Kidney glomerular epithelial cell (primary cell): Measurements from ENCODE around the gene CACNA2D4.

Experiments used
- DNase-seq: peaks from one replicate; lab custom pipeline; 2025; lab: John Stamatoyannopoulos, UW

The CACNA2D4 gene

DNA sequence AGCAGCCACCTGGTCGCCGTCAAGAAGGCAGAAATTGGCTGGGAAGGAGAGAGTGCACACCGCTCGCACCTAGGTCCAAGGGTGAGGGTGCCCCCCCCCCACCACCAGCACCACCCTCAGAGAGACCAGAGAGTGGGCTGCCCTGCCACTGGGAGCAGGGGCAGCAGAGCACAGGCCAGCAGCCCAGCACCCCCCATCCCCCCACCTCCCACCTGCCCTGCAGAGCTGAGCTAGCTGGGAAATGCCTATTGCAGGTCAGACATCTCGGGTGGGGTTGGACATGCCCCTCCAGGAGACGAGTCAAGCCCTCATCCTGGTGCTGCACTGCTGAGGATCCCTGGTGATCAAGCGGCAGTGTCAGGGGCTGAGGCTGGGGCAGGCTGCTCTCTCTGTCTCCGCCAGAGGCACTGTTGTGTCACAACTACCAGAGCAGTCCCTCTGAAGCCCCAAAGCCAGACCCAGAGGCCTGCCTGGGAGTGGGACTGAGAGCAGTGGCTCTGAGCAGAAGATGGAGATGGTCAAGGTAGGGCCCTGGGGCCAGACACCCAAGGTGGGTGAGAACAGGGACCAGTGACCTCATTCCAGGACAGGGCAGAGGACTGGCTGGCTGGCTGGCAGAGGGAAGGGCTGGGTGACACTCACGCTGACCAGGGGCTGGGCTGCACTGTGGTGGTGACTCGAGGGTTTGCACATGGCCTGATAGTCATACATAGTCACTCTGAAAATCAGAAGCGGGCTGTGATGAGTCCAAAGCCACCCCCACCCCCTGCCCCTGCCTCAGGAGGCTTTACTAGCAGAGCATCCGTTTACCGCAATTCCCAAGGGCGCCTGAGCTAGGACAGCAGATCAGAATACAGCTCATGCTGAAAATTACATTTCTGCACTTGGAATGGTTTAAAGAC lies 117.8 kb downstream of the CACNA2D4 start:
- no peak for DNase-seq

DNA sequence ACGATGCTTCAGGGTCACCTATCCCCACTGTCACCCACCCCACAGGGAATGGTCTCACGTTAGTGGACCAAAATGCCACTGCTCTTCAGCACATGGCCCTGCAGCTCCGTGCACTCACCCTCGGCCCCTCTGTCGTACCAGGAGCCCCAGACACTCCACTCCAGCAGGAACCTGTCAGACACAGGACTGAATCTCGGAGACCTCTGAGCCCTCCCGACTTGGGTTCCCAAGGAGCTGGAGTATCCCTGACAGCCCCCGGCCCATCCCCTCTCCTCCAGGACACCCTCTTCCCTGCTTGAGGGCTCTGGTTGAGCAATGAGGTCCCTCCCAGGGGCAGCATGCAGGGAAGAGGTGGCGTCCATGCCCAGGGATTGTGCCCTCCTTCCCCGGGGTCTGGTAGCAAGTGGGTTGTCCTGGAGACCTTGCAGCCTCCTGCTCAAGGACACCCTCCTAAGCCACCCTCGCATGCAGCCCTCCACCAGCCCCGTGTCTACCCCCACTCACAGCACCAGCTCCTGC lies 118.5 kb downstream of the CACNA2D4 start:
- DNase-seq, result no peak

DNA sequence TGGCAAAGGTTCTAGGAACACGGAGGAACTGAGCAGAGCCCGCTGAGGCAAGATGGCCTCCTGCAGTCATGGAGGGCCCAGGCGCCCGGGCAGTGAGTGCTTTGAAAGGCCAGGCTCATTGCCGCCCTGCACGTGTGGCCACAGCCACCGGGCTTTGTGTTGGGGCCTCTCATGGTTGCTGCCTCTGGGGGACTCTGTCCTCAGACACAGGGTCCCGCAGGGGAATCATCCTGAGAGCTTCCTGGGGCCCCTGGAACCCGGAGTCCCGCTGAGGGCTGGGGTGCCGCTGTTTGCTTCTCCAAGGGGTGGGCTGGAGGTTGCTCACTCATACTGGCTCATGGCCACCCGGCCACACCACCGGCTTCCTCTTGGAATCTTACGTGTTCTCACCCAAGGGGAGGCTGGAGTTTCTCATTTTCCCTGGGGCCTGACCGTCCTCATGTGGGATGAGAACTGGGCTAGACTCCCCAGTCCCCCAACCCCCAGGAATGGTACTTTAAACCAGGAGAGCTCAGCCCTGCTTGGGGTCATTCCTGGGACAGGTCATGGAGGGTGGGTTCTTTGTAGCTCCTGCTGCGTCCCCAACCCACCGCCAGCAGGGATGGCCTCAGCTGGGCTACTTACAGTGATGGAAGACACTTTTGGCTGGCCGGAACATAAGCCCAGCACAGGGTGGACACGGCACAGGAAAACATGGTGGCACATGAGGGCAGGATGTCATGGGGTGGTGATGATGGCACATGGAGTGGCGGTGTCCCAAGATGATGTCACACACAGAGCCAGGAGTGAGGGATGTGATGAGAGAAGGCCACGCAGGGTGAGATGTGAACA lies 119.2 kb downstream of the CACNA2D4 start:
- DNase-seq, result no peak

DNA sequence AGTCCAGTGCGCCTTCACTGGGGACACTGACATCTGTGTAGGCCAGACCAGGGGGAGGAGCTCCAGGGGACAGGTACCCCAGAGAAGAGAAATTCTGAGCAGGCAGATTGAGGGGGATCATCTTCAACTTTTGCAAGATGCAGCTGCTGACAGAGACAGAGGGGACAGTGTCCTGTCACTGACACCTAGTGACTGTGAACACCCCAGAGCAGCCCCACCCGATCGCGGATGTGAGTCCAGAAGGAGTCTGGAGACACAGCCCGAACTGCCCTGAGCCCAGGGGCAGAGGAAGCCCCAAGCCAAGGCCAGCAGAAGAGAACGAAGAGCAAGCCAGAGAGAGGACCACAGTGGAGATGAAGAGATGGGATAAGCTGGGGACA lies 119.8 kb downstream of the CACNA2D4 start:
- DNase-seq, result no peak

DNA sequence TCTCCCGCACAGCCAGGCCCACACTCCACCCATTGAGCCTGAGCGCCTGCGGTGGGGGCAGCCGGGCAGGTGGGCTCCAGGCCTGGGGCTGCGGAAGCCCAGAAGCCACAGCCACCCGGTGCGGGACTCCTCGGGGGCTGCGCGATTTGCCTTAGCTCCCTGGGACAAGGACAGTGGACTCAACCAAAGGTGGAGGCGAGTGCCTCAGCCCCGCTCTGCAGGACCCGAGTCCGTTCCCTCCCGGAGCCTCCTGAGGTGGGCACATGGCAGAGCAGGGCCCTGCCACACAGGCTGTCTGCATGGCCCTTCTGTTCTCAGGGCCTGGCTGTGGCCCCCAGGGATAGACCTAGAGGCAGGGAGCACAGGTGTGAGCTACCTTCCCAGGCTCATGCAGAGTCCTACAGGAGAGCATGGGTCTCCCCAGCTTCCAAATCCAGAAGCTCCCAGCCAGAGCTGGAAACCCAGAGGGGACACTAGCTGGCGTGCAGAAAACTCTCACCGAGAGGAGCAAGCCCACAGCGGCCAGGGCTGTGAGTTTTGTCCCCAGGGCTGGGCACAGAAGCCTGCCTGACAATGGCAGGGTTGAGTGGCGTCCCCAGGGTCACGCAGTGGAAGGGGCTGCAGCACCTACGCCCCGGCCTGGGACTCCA lies 120.3 kb downstream of the CACNA2D4 start:
- no peak for DNase-seq

DNA sequence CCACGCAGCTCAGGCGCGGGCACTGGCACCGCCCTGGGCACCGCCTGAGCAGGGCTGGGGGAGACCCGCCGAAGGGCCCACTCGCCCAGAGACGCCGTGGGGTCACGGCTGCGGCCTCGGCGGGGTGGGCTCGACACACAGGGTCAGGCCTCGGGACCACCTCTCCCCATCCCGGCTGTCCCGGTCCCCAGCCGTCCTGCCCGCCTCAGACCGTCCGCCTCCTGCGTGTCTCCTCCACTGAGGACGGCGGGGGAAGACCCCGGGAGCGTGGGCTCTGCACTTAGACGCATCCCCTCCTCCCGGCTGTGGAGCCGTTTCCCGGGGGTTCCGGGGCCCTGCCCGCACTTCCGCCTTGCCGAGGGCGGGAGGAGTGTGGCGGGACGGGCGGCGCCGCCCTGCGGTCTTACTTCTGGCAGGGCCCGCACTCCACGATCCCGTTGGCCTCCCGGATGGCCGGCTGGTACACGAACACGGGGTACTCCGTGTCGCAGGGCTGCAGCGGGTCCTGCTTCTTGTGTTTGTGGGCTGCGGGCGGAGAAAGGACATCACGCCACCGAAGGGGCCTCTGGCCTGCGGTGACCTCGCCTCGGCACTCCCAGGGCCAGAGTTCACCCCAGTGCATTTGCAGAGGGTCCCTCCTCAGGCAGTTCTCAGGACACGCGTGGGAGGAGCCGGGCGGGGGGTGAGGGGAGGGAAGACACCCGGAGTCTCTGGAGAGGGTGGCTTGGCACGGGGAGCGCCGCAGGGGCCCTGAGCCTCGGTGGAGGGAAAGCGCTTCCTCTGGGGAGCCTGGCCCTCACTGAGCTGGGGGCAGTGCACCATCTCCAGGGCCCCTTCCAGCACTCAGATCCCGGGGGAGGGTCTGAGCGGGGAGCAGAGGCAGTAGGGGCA lies 121.2 kb downstream of the CACNA2D4 start:
- no peak for DNase-seq

DNA sequence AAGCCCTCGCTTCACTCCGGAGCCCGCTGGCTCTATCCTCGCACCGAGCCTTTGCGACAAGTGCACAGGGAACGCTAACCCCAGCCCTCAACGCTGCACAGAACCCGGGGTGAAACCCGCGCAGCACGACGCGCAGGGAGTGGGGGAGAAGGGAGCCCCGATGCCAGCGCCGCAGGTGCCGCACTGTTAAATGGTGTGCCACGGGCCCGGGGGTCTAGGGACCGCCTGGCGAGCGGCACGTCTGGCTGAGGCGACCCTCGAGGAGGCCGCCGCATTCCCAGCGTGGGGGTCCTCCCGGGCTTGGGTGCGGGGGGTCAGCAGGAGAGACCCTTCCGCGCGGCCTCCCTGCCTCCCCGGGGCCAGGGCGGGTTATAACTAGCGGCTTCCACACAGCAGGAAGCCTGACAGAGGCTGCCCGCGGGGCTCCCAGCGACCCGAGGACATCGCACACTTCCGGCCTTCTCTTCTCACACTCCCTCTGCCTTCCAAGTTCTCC lies 121.9 kb downstream of the CACNA2D4 start:
- no peak for DNase-seq

DNA sequence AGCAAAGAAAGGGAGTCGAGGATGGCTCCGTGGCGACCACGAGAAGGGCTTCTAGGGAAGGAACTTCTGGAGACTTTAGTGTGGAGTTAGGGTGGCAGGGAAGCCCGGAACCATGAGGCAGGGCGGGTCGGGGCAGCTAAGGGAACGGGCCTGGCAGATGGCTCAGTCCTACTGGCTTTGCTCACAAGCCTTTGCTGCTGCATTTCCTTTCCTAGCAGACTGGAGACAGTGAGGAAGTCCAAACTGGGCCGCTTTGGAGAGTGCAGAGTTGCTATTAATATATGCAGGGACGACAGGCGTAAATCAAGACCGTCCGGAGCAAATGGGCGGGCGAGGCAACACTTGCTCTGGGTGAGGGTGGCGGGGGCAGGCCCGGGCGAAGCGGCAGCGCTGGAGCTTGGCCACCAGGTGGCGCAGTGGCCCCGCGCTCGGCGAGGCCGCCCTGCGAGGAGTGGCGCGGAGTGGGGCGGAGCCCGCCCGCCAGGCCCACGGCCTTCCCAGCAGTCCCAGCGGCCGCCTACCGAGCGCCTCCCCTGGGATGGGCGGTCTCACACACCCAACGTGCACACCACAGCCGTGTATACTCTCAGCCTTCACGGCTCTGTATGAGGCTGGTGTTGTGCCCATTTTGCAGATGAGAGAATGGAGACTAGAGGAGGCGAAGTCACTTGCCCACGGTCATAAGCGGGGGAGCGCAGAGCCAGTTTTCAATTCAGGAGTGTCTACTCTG lies 122.5 kb downstream of the CACNA2D4 start:
- DNase-seq, result peak; percentile 76

DNA sequence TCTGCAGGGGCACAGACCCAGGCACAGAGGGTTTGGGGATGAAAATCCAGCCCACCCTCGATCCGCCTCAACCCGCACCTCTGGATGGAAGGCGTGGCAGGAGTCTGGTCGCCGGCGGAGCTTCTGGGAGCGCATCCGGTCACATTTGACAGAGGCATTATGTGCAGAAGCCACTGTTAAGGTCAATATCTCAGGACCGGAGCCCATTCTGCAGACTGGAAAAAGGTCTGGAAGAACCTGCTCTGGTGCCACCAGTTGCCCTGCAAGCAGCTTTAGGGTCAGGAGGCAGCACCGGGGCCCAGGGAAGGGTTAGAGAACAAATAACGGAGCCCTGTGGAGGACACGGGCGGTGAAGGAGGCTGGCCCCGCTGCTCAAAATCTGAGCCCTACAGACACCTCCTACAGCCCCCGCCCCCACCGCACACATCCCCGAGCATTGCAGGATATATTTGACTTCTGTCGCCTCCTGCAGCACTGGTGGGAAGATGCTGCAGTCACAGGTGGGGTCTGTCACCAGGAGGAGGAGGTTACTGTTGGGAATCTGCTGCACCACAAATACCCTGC lies 123.1 kb downstream of the CACNA2D4 start:
- DNase-seq, result no peak

DNA sequence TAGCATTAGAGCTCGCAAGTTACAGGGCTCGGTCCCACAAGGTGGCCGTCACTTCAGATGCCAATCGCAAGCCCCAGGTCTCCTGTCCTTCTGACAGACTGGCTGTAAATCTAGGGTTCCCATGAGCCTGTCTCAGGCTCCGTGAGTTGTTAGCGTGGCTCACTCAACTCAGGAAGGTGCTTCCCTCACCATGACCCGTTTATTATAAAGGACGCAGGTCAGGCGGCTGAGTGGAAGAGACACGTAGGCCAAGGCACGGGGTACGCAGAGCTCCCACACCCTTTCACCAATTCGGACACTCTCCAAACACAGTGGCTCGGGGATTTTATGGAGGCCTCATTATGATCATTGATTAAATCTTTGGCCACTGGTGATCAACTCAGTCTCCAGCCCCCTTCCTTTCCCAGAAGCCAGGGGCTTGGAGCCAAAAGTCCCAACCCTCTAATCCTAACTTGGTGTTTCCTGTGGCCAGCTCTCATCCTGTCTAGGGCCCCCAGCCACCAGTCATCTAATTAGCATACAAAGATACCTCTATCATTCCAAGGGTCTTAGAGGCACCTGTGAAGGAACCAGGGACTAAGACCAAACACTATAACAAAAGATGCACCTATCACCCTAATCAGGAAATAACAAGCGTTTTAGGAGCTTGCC lies 123.9 kb downstream of the CACNA2D4 start:
- no peak for DNase-seq

DNA sequence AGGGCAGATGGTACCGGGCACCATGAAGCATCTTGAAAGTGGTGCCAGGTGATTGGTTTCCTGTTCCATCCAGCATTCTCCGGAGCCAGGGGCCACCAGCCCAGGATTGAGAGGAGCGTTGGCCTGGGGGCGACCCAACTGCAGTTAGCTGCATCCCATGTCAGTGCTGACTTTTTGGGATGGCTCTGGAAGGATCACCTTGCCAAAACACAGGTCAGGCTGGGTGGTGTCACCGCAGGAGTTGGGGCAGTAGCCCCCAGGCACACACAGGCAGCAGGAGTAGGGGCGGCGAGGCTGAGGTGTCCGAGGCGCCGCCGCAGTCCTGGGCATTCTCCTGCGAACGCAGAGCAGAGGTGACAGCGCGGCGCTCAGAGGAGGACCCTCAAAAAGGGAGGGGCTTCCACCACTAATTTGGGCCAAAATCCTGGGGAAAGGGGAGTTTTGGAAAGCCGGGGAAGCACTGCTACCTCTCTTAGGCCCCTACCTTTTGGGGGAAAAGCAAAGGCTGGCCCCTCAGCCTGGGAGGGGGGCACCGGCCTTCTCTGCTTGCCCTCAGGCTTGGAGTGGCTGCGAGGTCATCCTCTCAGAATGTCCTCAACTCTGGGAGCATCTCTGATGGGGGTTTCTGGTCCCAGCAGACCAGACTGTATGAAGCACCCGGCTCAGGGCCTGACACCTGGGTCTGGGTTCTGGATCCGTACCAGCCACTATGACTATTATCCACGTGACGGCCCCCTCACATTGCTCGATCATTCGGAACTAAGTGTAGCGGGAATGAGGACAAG lies 124.8 kb downstream of the CACNA2D4 start:
- no peak for DNase-seq

DNA sequence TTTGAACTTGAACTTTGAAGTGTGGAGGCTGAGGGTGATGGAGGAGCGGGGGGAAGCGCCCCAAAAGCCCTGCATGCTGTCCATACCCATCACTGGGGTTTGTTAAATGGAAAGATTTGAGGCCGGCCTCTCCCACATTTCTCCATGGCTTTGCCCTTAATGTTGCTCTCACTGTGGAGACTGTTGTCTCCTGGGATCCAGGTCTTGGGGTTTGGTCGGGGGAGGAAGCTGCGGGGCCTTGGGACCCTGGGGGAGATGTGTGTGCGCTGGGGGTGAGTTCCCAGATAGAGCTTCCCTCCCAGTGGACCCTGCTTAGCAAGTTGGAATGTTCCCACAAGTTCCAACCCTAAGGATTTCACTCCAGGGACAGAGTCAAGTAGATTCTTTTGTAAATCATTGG lies 126.0 kb downstream of the CACNA2D4 start:
- DNase-seq, result no peak

DNA sequence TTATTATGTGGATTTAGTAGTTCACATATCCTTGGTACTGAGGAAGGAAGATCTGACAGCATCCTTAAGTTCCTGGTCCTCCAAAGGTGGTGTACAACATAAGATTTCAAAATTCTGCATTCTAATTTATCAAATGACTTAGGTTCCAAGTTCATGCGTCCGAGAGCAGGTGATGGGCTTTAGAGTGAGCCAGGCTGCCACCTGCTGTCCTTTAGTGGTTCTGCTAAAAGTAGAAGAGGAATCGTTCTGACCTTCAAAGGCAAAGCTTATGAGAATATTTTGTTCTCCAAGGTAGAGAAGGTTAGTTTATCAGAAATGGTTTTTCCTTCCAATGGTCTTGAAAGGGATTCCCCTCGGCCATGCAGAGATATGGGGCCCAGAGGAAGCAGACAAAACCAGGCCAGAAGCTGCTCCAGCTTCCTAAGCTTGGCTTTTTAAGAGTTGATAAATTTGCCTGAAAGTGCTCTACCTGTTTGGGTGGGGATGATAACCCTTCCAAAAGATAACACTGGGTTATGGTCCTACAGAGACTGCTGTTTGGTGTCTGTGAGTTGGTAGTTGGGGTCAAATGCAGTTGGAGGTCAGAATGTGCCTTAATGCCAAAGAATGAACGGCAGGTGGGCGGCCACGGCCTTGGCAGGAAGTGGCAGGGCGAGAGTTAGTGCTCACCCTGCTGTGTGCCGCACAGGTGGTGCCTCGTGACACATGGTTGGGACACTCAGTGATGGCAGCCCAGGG lies 127.2 kb downstream of the CACNA2D4 start:
- DNase-seq, result peak; percentile 36

DNA sequence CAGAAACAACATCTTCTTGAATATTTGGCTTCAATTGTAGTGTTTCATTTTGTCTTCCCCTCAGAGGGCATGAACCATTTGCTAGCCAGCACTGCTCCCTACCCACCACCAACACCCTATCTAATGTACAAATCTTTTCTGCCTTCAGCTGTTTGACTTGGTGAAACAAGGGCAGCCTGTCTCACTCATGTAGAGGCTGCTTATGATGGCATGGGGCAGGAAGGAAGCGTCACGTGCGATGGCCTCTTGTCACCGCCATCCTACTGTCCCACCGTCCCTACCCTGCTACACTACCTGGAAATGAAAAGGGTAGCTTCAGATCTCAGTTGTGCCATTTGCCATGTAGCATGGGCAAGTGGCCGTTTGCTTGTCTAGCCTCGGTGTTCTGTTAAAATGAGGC lies 128.0 kb downstream of the CACNA2D4 start:
- DNase-seq, result no peak

DNA sequence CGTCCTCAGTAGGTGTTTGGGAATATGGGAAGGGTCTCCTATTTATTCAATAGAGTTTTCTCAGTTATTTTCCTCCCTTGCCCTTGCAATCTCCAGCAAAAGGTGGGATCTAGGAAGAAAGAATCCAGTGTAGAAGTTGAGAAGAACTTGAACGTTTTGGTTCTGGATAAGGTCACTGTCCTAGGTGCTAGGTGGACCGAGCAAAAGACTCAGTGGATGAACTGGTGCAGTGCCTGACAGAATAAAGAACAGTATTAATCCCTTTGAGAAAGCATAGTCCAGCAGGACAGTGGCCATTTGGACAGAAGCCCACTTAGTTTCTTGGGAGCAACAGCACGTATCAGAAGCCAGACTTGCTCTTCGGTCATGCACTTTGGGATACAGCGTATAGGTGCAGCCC lies 130.7 kb downstream of the CACNA2D4 start:
- no peak for DNase-seq

DNA sequence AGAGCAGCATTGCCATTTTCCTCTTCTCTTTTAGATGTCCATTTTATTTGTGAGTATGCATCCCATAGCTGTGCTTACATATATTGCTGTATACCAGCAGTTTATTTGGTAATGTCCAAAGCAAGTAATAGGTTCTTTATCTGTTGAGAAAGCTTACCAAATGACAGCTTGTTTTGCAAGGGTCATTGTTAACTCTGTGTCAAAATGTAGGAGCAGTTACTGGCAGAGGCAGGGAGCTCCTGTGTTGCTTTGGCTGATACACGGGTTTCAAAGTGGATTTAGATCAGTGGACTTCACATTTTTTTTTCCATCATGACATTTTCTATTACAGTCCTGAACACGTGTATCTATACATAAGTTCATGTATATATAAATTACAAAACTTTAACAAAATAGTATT lies 136.2 kb downstream of the CACNA2D4 start:
- no peak for DNase-seq

DNA sequence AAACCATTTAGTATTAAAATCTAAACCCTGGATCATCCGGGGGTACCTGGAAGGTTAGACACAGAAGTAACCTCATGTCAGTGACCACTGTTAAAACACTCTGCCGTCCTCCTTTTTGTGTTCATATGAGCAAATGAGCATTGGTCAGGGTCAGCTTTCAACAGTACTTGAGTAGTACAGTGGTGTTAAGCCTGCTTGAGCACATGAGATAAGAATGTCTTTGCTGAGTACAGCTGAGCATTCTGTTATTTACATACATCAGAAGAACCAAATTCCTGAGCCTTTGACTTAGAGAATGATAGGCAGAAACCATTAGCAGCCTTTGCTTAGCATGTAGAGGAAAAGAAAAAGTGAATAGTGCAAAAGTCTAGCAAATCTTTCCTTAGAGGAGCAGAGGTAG lies 136.7 kb downstream of the CACNA2D4 start:
- no peak for DNase-seq

DNA sequence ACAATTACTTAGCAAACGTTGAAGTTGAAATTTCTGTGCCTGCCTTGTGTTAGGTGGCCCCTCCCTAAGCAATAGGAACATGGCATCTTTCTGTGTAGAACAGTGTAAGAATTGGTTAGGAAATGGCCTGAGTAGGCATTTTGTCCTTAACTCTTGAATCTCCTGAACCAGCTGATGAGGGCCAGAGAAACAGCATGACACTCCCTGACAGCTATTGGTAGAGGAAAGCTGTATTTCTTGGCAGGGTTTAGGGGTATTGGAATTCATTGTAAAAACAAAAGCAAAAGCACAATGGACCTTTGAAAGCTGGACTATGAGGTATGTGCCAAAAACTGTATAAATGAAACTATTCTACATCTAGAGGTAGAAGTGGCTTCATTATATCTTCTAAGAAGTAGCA lies 138.7 kb downstream of the CACNA2D4 start:
- DNase-seq, result peak; percentile 15
